ENCODE data around the gene DIAPH2. TPM values are rescaled to one million over a fixed set of nuclear protein-coding genes. Genes with fewer than 3 reads are reported as not detected.

The DIAPH2 gene
- total and polyA plus RNA-seq, 4 donors = 3.0 to 19.7 (median 11.3) TPM

GRCh38 chrX:97210501-97210900 is 525.9 kb downstream of the DIAPH2 start:
- no peak overlapping the region for H3K27ac ChIP-seq (ENCODE audit: low read depth, low read length)
- H3K9me3 ChIP-seq (ENCODE audit: control insufficient read depth, insufficient read depth, low read length) = no peaks in the 10 kb centered on the region
- H3K27me3 ChIP-seq (ENCODE audit: control insufficient read depth, insufficient read depth, low read length) = no peaks in the 10 kb centered on the region
- no peak overlapping the region for H3K4me3 ChIP-seq (ENCODE audit: low read depth, low read length)
- no peaks in the 10 kb centered on the region for H3K4me1 ChIP-seq (ENCODE audit: control insufficient read depth, insufficient read depth, low read length)
- H3K36me3 ChIP-seq (ENCODE audit: control insufficient read depth, insufficient read depth, low read length) = no peaks in the 10 kb centered on the region
- no peak for DNase-seq (ENCODE audit: low read depth in 4 of 6, low spot score in 6 of 6)
- WGBS (ENCODE audit: insufficient coverage) = 100% methylated on average over 1 of the region's 2 CpGs

- Histone ChIP-seq H3K9me3 (ENCODE audit: control insufficient read depth, insufficient read depth, low read length) (no peaks in the 10 kb centered on the region), H3K4me3 (ENCODE audit: low read depth, low read length) (no peak overlapping the region), H3K36me3 (ENCODE audit: control insufficient read depth, insufficient read depth, low read length) (no peaks in the 10 kb centered on the region), H3K4me1 (ENCODE audit: control insufficient read depth, insufficient read depth, low read length) (no peaks in the 10 kb centered on the region), H3K27ac (ENCODE audit: low read depth, low read length) (no peak overlapping the region), H3K27me3 (ENCODE audit: control insufficient read depth, insufficient read depth, low read length) (no peaks in the 10 kb centered on the region)
- no peak for DNase-seq (ENCODE audit: low read depth in 4 of 6, low spot score in 6 of 6)
- WGBS (ENCODE audit: insufficient coverage) = 86% methylated on average over 1 of the region's 1 CpG
Measured at GRCh38 chrX:97211070-97211469, 526.4 kb downstream of the DIAPH2 start.

- WGBS (ENCODE audit: insufficient coverage) = no CpG with 5 or more reads among the region's 1 CpG
Measured at GRCh38 chrX:97215186-97215585, 530.5 kb downstream of the DIAPH2 start.

GRCh38 chrX:97224148-97224547 is 539.5 kb downstream of the DIAPH2 start:
- DNase-seq (ENCODE audit: low read depth in 4 of 6, low spot score in 6 of 6) = no peak
- WGBS (ENCODE audit: insufficient coverage) = no CpG with 5 or more reads among the region's 1 CpG
- Histone ChIP-seq H3K27ac (ENCODE audit: low read depth, low read length) (no peak overlapping the region), H3K9me3 (ENCODE audit: control insufficient read depth, insufficient read depth, low read length) (no peaks in the 10 kb centered on the region), H3K36me3 (ENCODE audit: control insufficient read depth, insufficient read depth, low read length) (no peaks in the 10 kb centered on the region), H3K27me3 (ENCODE audit: control insufficient read depth, insufficient read depth, low read length) (no peaks in the 10 kb centered on the region), H3K4me3 (ENCODE audit: low read depth, low read length) (no peak overlapping the region), H3K4me1 (ENCODE audit: control insufficient read depth, insufficient read depth, low read length) (no peaks in the 10 kb centered on the region)

More at GRCh38 chrX:97215186-97215585, 530.5 kb downstream of the DIAPH2 start:
- no peak overlapping the region for H3K27ac ChIP-seq (ENCODE audit: low read depth, low read length)
- H3K36me3 ChIP-seq (ENCODE audit: control insufficient read depth, insufficient read depth, low read length) = no peaks in the 10 kb centered on the region
- H3K27me3 ChIP-seq (ENCODE audit: control insufficient read depth, insufficient read depth, low read length) = peaks cover 2% of the 10 kb centered on the region
- H3K4me1 ChIP-seq (ENCODE audit: control insufficient read depth, insufficient read depth, low read length) = no peaks in the 10 kb centered on the region
- H3K4me3 ChIP-seq (ENCODE audit: low read depth, low read length) = no peak overlapping the region
- no peaks in the 10 kb centered on the region for H3K9me3 ChIP-seq (ENCODE audit: control insufficient read depth, insufficient read depth, low read length)
- no peak for DNase-seq (ENCODE audit: low read depth in 4 of 6, low spot score in 6 of 6)

GRCh38 chrX:97229318-97229717 is 544.7 kb downstream of the DIAPH2 start:
- no peak overlapping the region for H3K4me3 ChIP-seq (ENCODE audit: low read depth, low read length)
- H3K9me3 ChIP-seq (ENCODE audit: control insufficient read depth, insufficient read depth, low read length) = no peaks in the 10 kb centered on the region
- H3K36me3 ChIP-seq (ENCODE audit: control insufficient read depth, insufficient read depth, low read length) = no peaks in the 10 kb centered on the region
- H3K27ac ChIP-seq (ENCODE audit: low read depth, low read length) = no peak overlapping the region
- H3K4me1 ChIP-seq (ENCODE audit: control insufficient read depth, insufficient read depth, low read length) = no peaks in the 10 kb centered on the region
- H3K27me3 ChIP-seq (ENCODE audit: control insufficient read depth, insufficient read depth, low read length) = no peaks in the 10 kb centered on the region
- DNase-seq (ENCODE audit: low read depth in 4 of 6, low spot score in 6 of 6) = no peak

GRCh38 chrX:97230948-97231347 is 546.3 kb downstream of the DIAPH2 start:
- 83% methylated on average over 1 of the region's 3 CpGs for WGBS (ENCODE audit: insufficient coverage)
- no peaks in the 10 kb centered on the region for H3K9me3 ChIP-seq (ENCODE audit: control insufficient read depth, insufficient read depth, low read length)
- no peaks in the 10 kb centered on the region for H3K36me3 ChIP-seq (ENCODE audit: control insufficient read depth, insufficient read depth, low read length)
- H3K27me3 ChIP-seq (ENCODE audit: control insufficient read depth, insufficient read depth, low read length) = no peaks in the 10 kb centered on the region
- no peak for DNase-seq (ENCODE audit: low read depth in 4 of 6, low spot score in 6 of 6)
- no peak overlapping the region for H3K27ac ChIP-seq (ENCODE audit: low read depth, low read length)
- no peaks in the 10 kb centered on the region for H3K4me1 ChIP-seq (ENCODE audit: control insufficient read depth, insufficient read depth, low read length)
- no peak overlapping the region for H3K4me3 ChIP-seq (ENCODE audit: low read depth, low read length)

GRCh38 chrX:97234471-97235081 is 549.9 kb downstream of the DIAPH2 start:
- Histone ChIP-seq H3K4me1 (ENCODE audit: control insufficient read depth, insufficient read depth, low read length) (no peaks in the 10 kb centered on the region), H3K36me3 (ENCODE audit: control insufficient read depth, insufficient read depth, low read length) (no peaks in the 10 kb centered on the region), H3K4me3 (ENCODE audit: low read depth, low read length) (no peak overlapping the region), H3K27me3 (ENCODE audit: control insufficient read depth, insufficient read depth, low read length) (no peaks in the 10 kb centered on the region), H3K9me3 (ENCODE audit: control insufficient read depth, insufficient read depth, low read length) (no peaks in the 10 kb centered on the region), H3K27ac (ENCODE audit: low read depth, low read length) (no peak overlapping the region)
- no peak for DNase-seq (ENCODE audit: low read depth in 4 of 6, low spot score in 6 of 6)
- no CpG with 5 or more reads among the region's 3 CpGs for WGBS (ENCODE audit: insufficient coverage)

GRCh38 chrX:97238632-97239031 is 554.0 kb downstream of the DIAPH2 start:
- DNase-seq (ENCODE audit: low read depth in 4 of 6, low spot score in 6 of 6) = no peak
- WGBS (ENCODE audit: insufficient coverage) = no CpG with 5 or more reads among the region's 5 CpGs
- H3K9me3 ChIP-seq (ENCODE audit: control insufficient read depth, insufficient read depth, low read length) = no peaks in the 10 kb centered on the region
- H3K4me1 ChIP-seq (ENCODE audit: control insufficient read depth, insufficient read depth, low read length) = no peaks in the 10 kb centered on the region
- no peaks in the 10 kb centered on the region for H3K36me3 ChIP-seq (ENCODE audit: control insufficient read depth, insufficient read depth, low read length)
- no peak overlapping the region for H3K27ac ChIP-seq (ENCODE audit: low read depth, low read length)
- H3K27me3 ChIP-seq (ENCODE audit: control insufficient read depth, insufficient read depth, low read length) = no peaks in the 10 kb centered on the region
- no peak overlapping the region for H3K4me3 ChIP-seq (ENCODE audit: low read depth, low read length)

- WGBS (ENCODE audit: insufficient coverage) = 40% methylated on average over 1 of the region's 3 CpGs
- no peaks in the 10 kb centered on the region for H3K4me1 ChIP-seq (ENCODE audit: control insufficient read depth, insufficient read depth, low read length)
- H3K4me3 ChIP-seq (ENCODE audit: low read depth, low read length) = no peak overlapping the region
- no peak overlapping the region for H3K27ac ChIP-seq (ENCODE audit: low read depth, low read length)
- H3K27me3 ChIP-seq (ENCODE audit: control insufficient read depth, insufficient read depth, low read length) = peaks cover 3% of the 10 kb centered on the region
- H3K9me3 ChIP-seq (ENCODE audit: control insufficient read depth, insufficient read depth, low read length) = no peaks in the 10 kb centered on the region
- peak in 1 of 6 donors; percentile 49 for DNase-seq (ENCODE audit: low read depth in 4 of 6, low spot score in 6 of 6)
- no peaks in the 10 kb centered on the region for H3K36me3 ChIP-seq (ENCODE audit: control insufficient read depth, insufficient read depth, low read length)
Measured at GRCh38 chrX:97252111-97252510, 567.5 kb downstream of the DIAPH2 start.

GRCh38 chrX:97260679-97261078 is 576.0 kb downstream of the DIAPH2 start:
- Histone ChIP-seq H3K27ac (ENCODE audit: low read depth, low read length) (no peak overlapping the region), H3K36me3 (ENCODE audit: control insufficient read depth, insufficient read depth, low read length) (no peaks in the 10 kb centered on the region), H3K27me3 (ENCODE audit: control insufficient read depth, insufficient read depth, low read length) (peaks cover 2% of the 10 kb centered on the region), H3K4me1 (ENCODE audit: control insufficient read depth, insufficient read depth, low read length) (no peaks in the 10 kb centered on the region), H3K4me3 (ENCODE audit: low read depth, low read length) (no peak overlapping the region), H3K9me3 (ENCODE audit: control insufficient read depth, insufficient read depth, low read length) (no peaks in the 10 kb centered on the region)
- DNase-seq (ENCODE audit: low read depth in 4 of 6, low spot score in 6 of 6) = no peak
- WGBS (ENCODE audit: insufficient coverage) = 100% methylated on average over 1 of the region's 5 CpGs

All from spinal cord (tissue), 10 donors.